Peyer's patch (tissue), 4 donors: Measurements from ENCODE around the gene SPP2. TPM values are rescaled to one million over a fixed set of nuclear protein-coding genes. Genes with fewer than 3 reads are reported as not detected.

ENCODE experiments used
- DNase-seq, 3 donors: peaks; one replicate each; pipeline ENCODE4 v3.0.0-alpha.2; 2017 to 2019
- H3K27ac ChIP-seq, 4 donors: fragments of 200-600 bp; sonication (generic); one replicate each; pipeline ENCODE4 v1.5.1; 2016 to 2019
- H3K27me3 ChIP-seq, 2 donors: fragments of 200-600 bp; sonication (generic); one replicate each; pipeline ENCODE4 v1.5.1; 2019
- H3K36me3 ChIP-seq, 3 donors: fragments of 200-600 bp; sonication (generic); one replicate each; pipeline ENCODE4 v1.5.1; 2016 to 2019
- H3K4me1 ChIP-seq, 4 donors: fragments of 200-600 bp; sonication (generic); one replicate each; pipeline ENCODE4 v1.5.1; 2016 to 2019
- H3K4me3 ChIP-seq, 4 donors: fragments of 200-600 bp; sonication (generic); 1 replicate in 3 of 4; 2 replicates in 1 of 4; pipeline ENCODE4 v1.5.1; 2016 to 2019; ENCODE audit warnings: mild to moderate bottlenecking in 1 of 4
- H3K9me3 ChIP-seq, 4 donors: fragments of 200-600 bp; sonication (generic); one replicate each; pipeline ENCODE4 v1.5.1; 2016 to 2019; ENCODE audit warnings: mild to moderate bottlenecking in 1 of 4
- CTCF ChIP-seq, 6 experiments: fragments of 450-650 bp in 4 of 6; fragments of 200-600 bp in 2 of 6; sonication (generic) in 1 of 6; IDR thresholded peaks; one replicate each; pipeline ENCODE4 v1.5.1; 2017 to 2019; ENCODE audit warnings: antibody characterized with exemption in 6 of 6, mild to moderate bottlenecking in 3 of 6, moderate library complexity in 1 of 6
- POLR2A ChIP-seq, 2 donors: fragments of 450-650 bp; IDR thresholded peaks; one replicate each; pipeline ENCODE4 v1.5.1; 2017; ENCODE audit warnings: antibody characterized with exemption in 2 of 2, mild to moderate bottlenecking in 2 of 2, moderate library complexity in 2 of 2
- total RNA-seq, 4 donors: library from RNA; depleted of rRNA; stranded (reverse); fragments of >200 nt; gene quantifications; one replicate each; pipeline ENCODE4 v1.1.0, GENCODE V29; 2016

The SPP2 gene
- total RNA-seq, 4 donors from 2014 or later: not detected

GRCh38 chr2:234051374-234052070 lies 1.0 kb downstream of the SPP2 start:
- no peak for DNase-seq
- Histone ChIP-seq H3K9me3 (no peaks in the 10 kb centered on the region), H3K4me3 (no peak overlapping the region), H3K36me3 (no peaks in the 10 kb centered on the region), H3K27ac (no peak overlapping the region), H3K4me1 (no peaks in the 10 kb centered on the region), H3K27me3 (no peaks in the 10 kb centered on the region)
- no peak for TF ChIP-seq POLR2A (IDR thresholded peaks at IDR 0.05)
- no peak for TF ChIP-seq CTCF (IDR thresholded peaks at IDR 0.05)

DNA sequence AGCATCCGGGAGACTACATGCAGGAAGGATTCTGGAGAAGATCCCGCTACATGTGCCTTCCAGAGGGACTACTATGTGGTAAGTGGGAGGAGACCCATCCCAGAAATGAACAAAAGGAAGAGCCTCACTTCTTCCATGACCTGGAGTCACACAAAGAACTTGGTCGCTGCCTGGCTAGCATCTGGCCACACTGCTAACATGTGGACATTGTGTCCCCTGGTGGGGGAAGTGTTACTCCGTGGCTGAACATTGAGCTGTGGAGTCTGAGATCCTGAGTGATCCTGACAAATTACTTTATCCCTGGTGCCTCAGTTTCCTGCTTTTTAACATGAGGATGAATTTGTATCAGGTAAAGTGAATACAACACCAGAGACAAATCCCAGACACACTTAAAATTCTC lies 8.4 kb downstream of the SPP2 start:
- H3K36me3 ChIP-seq: no peaks in the 10 kb centered on the region
- H3K4me1 ChIP-seq: no peaks in the 10 kb centered on the region
- no peaks in the 10 kb centered on the region for H3K27me3 ChIP-seq
- no peak for DNase-seq
- TF ChIP-seq CTCF (IDR thresholded peaks at IDR 0.05) (no peak), POLR2A (IDR thresholded peaks at IDR 0.05) (no peak)
- H3K4me3 ChIP-seq: no peak overlapping the region
- H3K9me3 ChIP-seq: no peaks in the 10 kb centered on the region
- no peak overlapping the region for H3K27ac ChIP-seq

GRCh38 chr2:234060236-234060635 lies 9.7 kb downstream of the SPP2 start:
- Histone ChIP-seq H3K36me3 (no peaks in the 10 kb centered on the region), H3K9me3 (no peaks in the 10 kb centered on the region), H3K4me1 (no peaks in the 10 kb centered on the region), H3K27me3 (no peaks in the 10 kb centered on the region), H3K27ac (no peak overlapping the region), H3K4me3 (no peak overlapping the region)
- DNase-seq: no peak
- TF ChIP-seq POLR2A (IDR thresholded peaks at IDR 0.05): no peak
- no peak for TF ChIP-seq CTCF (IDR thresholded peaks at IDR 0.05)

DNA sequence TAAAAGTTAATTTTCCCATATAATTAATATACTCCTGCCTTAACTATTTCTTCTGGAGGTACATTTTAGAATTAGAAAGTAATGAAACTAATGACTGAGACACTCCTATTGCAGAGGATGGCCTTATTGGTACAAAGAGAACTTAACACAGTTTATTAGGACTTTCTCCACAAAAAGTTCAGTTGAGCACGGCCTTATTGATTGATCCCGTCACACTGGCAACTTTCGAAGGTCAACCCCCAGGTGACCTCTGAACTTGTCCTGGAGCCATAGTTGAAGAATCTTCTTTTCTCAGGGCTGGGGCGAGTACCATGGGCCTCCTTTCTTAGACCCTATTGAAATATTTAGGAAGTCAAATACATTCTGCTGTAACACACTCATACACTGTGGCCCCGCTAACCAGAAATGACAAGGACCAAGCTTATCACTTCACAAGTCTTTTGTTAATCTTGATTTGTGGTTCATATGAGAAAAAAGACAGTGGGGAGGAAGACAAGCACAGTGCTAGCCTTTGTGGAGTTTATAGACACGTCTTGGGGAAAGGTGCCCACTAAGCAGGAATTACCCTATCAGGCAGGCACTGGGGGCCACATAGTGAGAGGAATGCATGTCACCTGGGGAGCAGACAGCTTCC lies 11.2 kb downstream of the SPP2 start:
- DNase-seq: no peak
- TF ChIP-seq CTCF (IDR thresholded peaks at IDR 0.05): no peak
- TF ChIP-seq POLR2A (IDR thresholded peaks at IDR 0.05): no peak
- Histone ChIP-seq H3K9me3 (no peaks in the 10 kb centered on the region), H3K27ac (no peak overlapping the region), H3K4me3 (no peak overlapping the region), H3K36me3 (no peaks in the 10 kb centered on the region), H3K4me1 (no peaks in the 10 kb centered on the region), H3K27me3 (no peaks in the 10 kb centered on the region)

GRCh38 chr2:234066587-234066986 lies 16.1 kb downstream of the SPP2 start:
- TF ChIP-seq POLR2A (IDR thresholded peaks at IDR 0.05) (no peak), CTCF (IDR thresholded peaks at IDR 0.05) (no peak)
- no peak for DNase-seq

More at GRCh38 chr2:234066587-234066986, 16.1 kb downstream of the SPP2 start:
- Histone ChIP-seq H3K36me3 (no peaks in the 10 kb centered on the region), H3K4me3 (no peak overlapping the region), H3K27me3 (no peaks in the 10 kb centered on the region), H3K9me3 (peaks cover 0 to 6% (median 0%) of the 10 kb centered on the region in 4 donors), H3K4me1 (no peaks in the 10 kb centered on the region), H3K27ac (no peak overlapping the region)
